GM12878 (cell line): ENCODE results near the gene SF3B5. TPM values are rescaled to one million over a fixed set of nuclear protein-coding genes. Genes with fewer than 3 reads are reported as not detected.

Experiments used
- ATAC-seq: fragments of 200-7000 bp; cut with Tn5 transposase; 3 replicates; pipeline ENCODE4 v1.9.1; 2020; ENCODE audit warnings: mild to moderate bottlenecking, moderate library complexity
- BruUV-seq: library from RNA; stranded (reverse); fragments of 400-500 nt; replicated peaks from 2 replicates; lab custom pipeline; 2021; lab: Mats Ljungman, UMichigan
- CTCF ChIA-PET: fragments of 300-600 bp; sonication (Branson Sonifier 250); formaldehyde crosslinking; extraction: SDS; loops from one replicate; lab custom pipeline; 2021; ENCODE audit warnings: inconsistent platforms; lab: Yijun Ruan, JAX
- POLR2A ChIA-PET: fragments of 350-600 bp; formaldehyde crosslinking; extraction: SDS; loops from one replicate; lab custom pipeline; 2021; ENCODE audit warnings: inconsistent platforms; lab: Charles Lee
- RAD21 ChIA-PET: fragments of 300-600 bp; sonication (Branson Sonifier 250); formaldehyde crosslinking; loops from one replicate; lab custom pipeline; 2023; ENCODE audit warnings: antibody characterized with exemption; ENCODE audit not compliant: unreplicated experiment; lab: Charles Lee
- SMC1A ChIA-PET: fragments of 300-600 bp; sonication (Branson Sonifier 250); formaldehyde crosslinking; loops from one replicate; lab custom pipeline; 2023; ENCODE audit not compliant: unreplicated experiment, uncharacterized antibody; lab: Charles Lee
- DNase-seq: peaks from one replicate; pipeline ENCODE4 v3.0.0-alpha.2; 2011; ENCODE audit warnings: low read depth, low spot score
- FAIRE-seq: peaks from 3 replicates; lab custom pipeline; 2011; peaks lifted over from hg19 to GRCh38; lab: Jason Lieb, UNC
- H2AFZ ChIP-seq: 2 replicates; pipeline ENCODE4 v1.6.0; 2011; ENCODE audit warnings: low read depth, low read length, control low read depth; ENCODE audit not compliant: control insufficient read depth
- H3K27ac ChIP-seq: 2 replicates; pipeline ENCODE4 v1.5.1; 2011; ENCODE audit warnings: control low read depth; ENCODE audit not compliant: control insufficient read depth, insufficient read depth
- H3K27me3 ChIP-seq, 2 experiments: replicated peaks in 1 of 2; 2 replicates each; pipeline versions ENCODE4 v1.6.0 to v1.6.1; 2011; ENCODE audit warnings: low read length in 1 of 2; ENCODE audit not compliant: control insufficient read depth in 2 of 2, insufficient read depth in 2 of 2
- H3K36me3 ChIP-seq, 2 experiments: 2 replicates each; pipeline ENCODE4 v1.5.1; 2011; ENCODE audit warnings: low read length in 1 of 2; ENCODE audit not compliant: control insufficient read depth in 2 of 2, insufficient read depth in 2 of 2
- H3K4me1 ChIP-seq: 2 replicates; pipeline ENCODE4 v1.6.1; 2011; ENCODE audit warnings: mild to moderate bottlenecking, low read length, moderate library complexity, mixed read lengths; ENCODE audit not compliant: control insufficient read depth, insufficient read depth
- H3K4me2 ChIP-seq: 2 replicates; pipeline ENCODE4 v1.6.0; 2011; ENCODE audit warnings: control low read depth; ENCODE audit not compliant: control insufficient read depth, insufficient read depth
- H3K4me3 ChIP-seq: fragments of 200-600 bp; sonication (generic); 2 replicates; pipeline ENCODE4 v1.5.1; 2016
- H3K79me2 ChIP-seq: 2 replicates; pipeline ENCODE4 v1.6.0; 2011; ENCODE audit warnings: low read length; ENCODE audit not compliant: control insufficient read depth, insufficient read depth
- H3K9ac ChIP-seq: 2 replicates; pipeline ENCODE4 v1.8.0; 2011; ENCODE audit warnings: low read length, control low read depth, mixed read lengths; ENCODE audit not compliant: control insufficient read depth, insufficient read depth
- H3K9me3 ChIP-seq: replicated peaks from 3 replicates; pipeline ENCODE4 v1.5.1; 2011; ENCODE audit warnings: mild to moderate bottlenecking, low read length; ENCODE audit not compliant: control insufficient read depth, insufficient read depth
- H4K20me1 ChIP-seq: 2 replicates; pipeline ENCODE4 v1.6.0; 2011; ENCODE audit not compliant: control insufficient read depth, insufficient read depth
- DPF2 ChIP-seq: fragments of 450-650 bp; IDR thresholded peaks from 2 replicates; pipeline ENCODE4 v1.6.1; 2017; ENCODE audit warnings: mild to moderate bottlenecking
- GATAD2B ChIP-seq: fragments of 450-650 bp; conservative IDR thresholded peaks from 2 replicates; pipeline ENCODE4 v1.6.1; 2017; ENCODE audit warnings: low read depth, mild to moderate bottlenecking, moderate library complexity
- KDM1A ChIP-seq: fragments of 200-600 bp; sonication (generic); IDR thresholded peaks from 2 replicates; pipeline ENCODE4 v1.6.1; 2016; ENCODE audit warnings: borderline replicate concordance
- MEF2A ChIP-seq: IDR thresholded peaks from 2 replicates; pipeline ENCODE4 v1.6.1; 2011; ENCODE audit warnings: low read depth, mild to moderate bottlenecking, low read length, moderate library complexity; ENCODE audit not compliant: insufficient read depth
- NFIC ChIP-seq: IDR thresholded peaks from 2 replicates; pipeline ENCODE4 v1.6.1; 2012; ENCODE audit warnings: low read depth, mild to moderate bottlenecking, inconsistent platforms, low read length, moderate library complexity
- RELA ChIP-seq: fragments of 450-650 bp; IDR thresholded peaks from 2 replicates; pipeline ENCODE4 v1.8.0; 2014; ENCODE audit warnings: borderline replicate concordance; ENCODE audit not compliant: partially characterized antibody
- SIN3A ChIP-seq: IDR thresholded peaks from 2 replicates; pipeline ENCODE4 v1.6.1; 2012; ENCODE audit warnings: low read depth, low read length, improper control_type of control experiment
- TBL1XR1 ChIP-seq: IDR thresholded peaks from 2 replicates; pipeline ENCODE4 v1.6.1; 2012; ENCODE audit warnings: low read depth, low read length, improper control_type of control experiment
- YBX1 ChIP-seq: fragments of 450-650 bp; IDR thresholded peaks from 2 replicates; pipeline ENCODE4 v1.6.1; 2016; ENCODE audit warnings: antibody characterized with exemption
- ZZZ3 ChIP-seq: IDR thresholded peaks from 2 replicates; pipeline ENCODE4 v1.6.1; 2011; ENCODE audit warnings: low read depth; ENCODE audit not compliant: control insufficient read depth, insufficient read length
- in situ Hi-C: fragments of 300-500 bp; cut with MboI; formaldehyde crosslinking; loops from 9 replicates; pipeline ENCODE4 v1.14.3; 2018; ENCODE audit warnings: mixed read lengths
- intact Hi-C: fragments of 100-400 bp; cut with micrococcal nuclease; formaldehyde crosslinking; loops from one replicate; pipeline ENCODE4 v1.14.2; 2022; ENCODE audit not compliant: unreplicated experiment
- polyA plus RNA-seq, 11 experiments: library from polyadenylated mRNA; depleted of rRNA in 4 of 11; unstranded in 6 of 11; stranded (reverse) in 5 of 11; fragments of >200 nt; fragmentation: Nextera tagmentation in 4 of 11; fragmentation: Illumina TruSeq in 1 of 11; extraction: Ambion mirVana in 4 of 11; extraction: Trizol in 1 of 11; gene quantifications; 1 replicate in 1 of 11; 2 replicates in 10 of 11; pipeline versions ENCODE4 v1.2.1 to v1.2.3, GENCODE V29; 2011 to 2016; ENCODE audit warnings: inconsistent platforms in 2 of 11, missing spikeins in 2 of 11, low read depth in 1 of 11
- total RNA-seq, 4 experiments: library from RNA; depleted of rRNA in 3 of 4; stranded (reverse); fragments of >200 nt in 3 of 4; fragmentation: Illumina TruSeq in 1 of 4; extraction: Trizol in 1 of 4; gene quantifications; 2 replicates each; pipeline versions ENCODE4 v1.2.1 to v1.2.3, GENCODE V29; 2013 to 2021
- TF ChIP-seq, protein P1 (sequence below): fragments of 450-650 bp; formaldehyde crosslinking; IDR thresholded peaks from 2 replicates; pipeline ENCODE4 v1.5.0; 2022; ENCODE audit warnings: mild to moderate bottlenecking, missing genetic modification characterization
- TF ChIP-seq, protein P2 (sequence below): fragments of 450-650 bp; IDR thresholded peaks from 2 replicates; pipeline ENCODE4 v1.6.1; 2017; ENCODE audit warnings: mild to moderate bottlenecking, low read depth, inconsistent platforms; ENCODE audit not compliant: poor library complexity, severe bottlenecking
- TF ChIP-seq, protein P3 (sequence below): IDR thresholded peaks from 2 replicates; pipeline ENCODE4 v1.6.1; 2012; ENCODE audit warnings: low read depth, low read length, improper control_type of control experiment

Gene SF3B5
- total and polyA plus RNA-seq, 10 of the 15 experiments (the other 5 are each of a cell fraction or from before 2014, with no cell fraction given): 220 to 864 (median 341) TPM

DNA sequence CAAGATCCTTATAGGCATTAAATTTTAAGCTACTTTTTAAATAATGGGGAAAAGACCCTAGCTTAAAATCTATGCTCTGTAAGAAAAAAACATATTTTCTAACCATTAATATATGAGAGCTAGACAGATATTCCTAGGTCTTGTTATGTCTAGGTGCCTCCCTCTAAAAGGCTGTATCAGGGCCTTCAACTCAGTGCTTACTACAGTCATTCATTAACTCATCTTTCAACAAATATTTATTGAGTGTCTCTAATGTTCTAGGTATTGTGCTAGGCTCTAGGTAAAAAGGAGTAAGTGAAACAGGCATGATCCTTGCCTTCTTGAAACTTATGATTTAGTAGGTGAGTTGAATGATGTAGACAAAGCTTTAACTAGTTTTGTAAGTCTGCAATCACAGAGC lies 48.5 kb upstream of the SF3B5 start:
- TF ChIP-seq, protein P1, sequence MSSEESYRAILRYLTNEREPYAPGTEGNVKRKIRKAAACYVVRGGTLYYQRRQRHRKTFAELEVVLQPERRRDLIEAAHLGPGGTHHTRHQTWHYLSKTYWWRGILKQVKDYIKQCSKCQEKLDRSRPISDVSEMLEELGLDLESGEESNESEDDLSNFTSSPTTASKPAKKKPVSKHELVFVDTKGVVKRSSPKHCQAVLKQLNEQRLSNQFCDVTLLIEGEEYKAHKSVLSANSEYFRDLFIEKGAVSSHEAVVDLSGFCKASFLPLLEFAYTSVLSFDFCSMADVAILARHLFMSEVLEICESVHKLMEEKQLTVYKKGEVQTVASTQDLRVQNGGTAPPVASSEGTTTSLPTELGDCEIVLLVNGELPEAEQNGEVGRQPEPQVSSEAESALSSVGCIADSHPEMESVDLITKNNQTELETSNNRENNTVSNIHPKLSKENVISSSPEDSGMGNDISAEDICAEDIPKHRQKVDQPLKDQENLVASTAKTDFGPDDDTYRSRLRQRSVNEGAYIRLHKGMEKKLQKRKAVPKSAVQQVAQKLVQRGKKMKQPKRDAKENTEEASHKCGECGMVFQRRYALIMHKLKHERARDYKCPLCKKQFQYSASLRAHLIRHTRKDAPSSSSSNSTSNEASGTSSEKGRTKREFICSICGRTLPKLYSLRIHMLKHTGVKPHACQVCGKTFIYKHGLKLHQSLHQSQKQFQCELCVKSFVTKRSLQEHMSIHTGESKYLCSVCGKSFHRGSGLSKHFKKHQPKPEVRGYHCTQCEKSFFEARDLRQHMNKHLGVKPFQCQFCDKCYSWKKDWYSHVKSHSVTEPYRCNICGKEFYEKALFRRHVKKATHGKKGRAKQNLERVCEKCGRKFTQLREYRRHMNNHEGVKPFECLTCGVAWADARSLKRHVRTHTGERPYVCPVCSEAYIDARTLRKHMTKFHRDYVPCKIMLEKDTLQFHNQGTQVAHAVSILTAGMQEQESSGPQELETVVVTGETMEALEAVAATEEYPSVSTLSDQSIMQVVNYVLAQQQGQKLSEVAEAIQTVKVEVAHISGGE (CRISPR knock-in tag): no peak
- TF ChIP-seq SIN3A: no peak
- no peak for TF ChIP-seq YBX1
- no peak for TF ChIP-seq GATAD2B
- no peak for TF ChIP-seq RELA
- TF ChIP-seq MEF2A: no peak
- no peak for TF ChIP-seq ZZZ3
- TF ChIP-seq, protein P2, sequence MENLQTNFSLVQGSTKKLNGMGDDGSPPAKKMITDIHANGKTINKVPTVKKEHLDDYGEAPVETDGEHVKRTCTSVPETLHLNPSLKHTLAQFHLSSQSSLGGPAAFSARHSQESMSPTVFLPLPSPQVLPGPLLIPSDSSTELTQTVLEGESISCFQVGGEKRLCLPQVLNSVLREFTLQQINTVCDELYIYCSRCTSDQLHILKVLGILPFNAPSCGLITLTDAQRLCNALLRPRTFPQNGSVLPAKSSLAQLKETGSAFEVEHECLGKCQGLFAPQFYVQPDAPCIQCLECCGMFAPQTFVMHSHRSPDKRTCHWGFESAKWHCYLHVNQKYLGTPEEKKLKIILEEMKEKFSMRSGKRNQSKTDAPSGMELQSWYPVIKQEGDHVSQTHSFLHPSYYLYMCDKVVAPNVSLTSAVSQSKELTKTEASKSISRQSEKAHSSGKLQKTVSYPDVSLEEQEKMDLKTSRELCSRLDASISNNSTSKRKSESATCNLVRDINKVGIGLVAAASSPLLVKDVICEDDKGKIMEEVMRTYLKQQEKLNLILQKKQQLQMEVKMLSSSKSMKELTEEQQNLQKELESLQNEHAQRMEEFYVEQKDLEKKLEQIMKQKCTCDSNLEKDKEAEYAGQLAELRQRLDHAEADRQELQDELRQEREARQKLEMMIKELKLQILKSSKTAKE: no peak
- TF ChIP-seq, protein P3, sequence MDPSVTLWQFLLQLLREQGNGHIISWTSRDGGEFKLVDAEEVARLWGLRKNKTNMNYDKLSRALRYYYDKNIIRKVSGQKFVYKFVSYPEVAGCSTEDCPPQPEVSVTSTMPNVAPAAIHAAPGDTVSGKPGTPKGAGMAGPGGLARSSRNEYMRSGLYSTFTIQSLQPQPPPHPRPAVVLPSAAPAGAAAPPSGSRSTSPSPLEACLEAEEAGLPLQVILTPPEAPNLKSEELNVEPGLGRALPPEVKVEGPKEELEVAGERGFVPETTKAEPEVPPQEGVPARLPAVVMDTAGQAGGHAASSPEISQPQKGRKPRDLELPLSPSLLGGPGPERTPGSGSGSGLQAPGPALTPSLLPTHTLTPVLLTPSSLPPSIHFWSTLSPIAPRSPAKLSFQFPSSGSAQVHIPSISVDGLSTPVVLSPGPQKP: no peak
- TF ChIP-seq DPF2: no peak
- TF ChIP-seq NFIC: no peak
- TF ChIP-seq TBL1XR1: no peak
- TF ChIP-seq KDM1A: no peak
- H3K36me3 ChIP-seq: no peaks in the 10 kb centered on the region
- in situ Hi-C loops (no loop called here), intact Hi-C loops (no loop called here)
- no peak overlapping the region for H3K27ac ChIP-seq
- H3K27me3 ChIP-seq: no peaks in the 10 kb centered on the region
- ChIA-PET POLR2A (interaction anchor here (0.8 to 1.1 kb wide), 3 partner anchors 10 to 74 kb away, joined by 3 read pairs; no protein-coding TSS in a partner anchor), SMC1A (interaction anchor here (0.6 to 5.3 kb wide), 17 partner anchors 10 to 73 kb away, joined by 3 to 21 read pairs (median 5); no protein-coding TSS in a partner anchor), RAD21 (interaction anchor here (0.7 to 4.3 kb wide), 5 partner anchors 16 to 202 kb away, joined by 3 to 21 read pairs (median 6); no protein-coding TSS in a partner anchor), CTCF (interaction anchor here (0.8 to 2.1 kb wide), 10 partner anchors 10 to 202 kb away, joined by 3 to 7 read pairs (median 4); no protein-coding TSS in a partner anchor)
- DNase-seq (no peak), FAIRE-seq (no peak), ATAC-seq (no peak)
- H3K79me2 ChIP-seq: no peaks in the 10 kb centered on the region
- H3K4me1 ChIP-seq: peaks cover 18% of the 10 kb centered on the region
- no peak overlapping the region; the same call in 1 of the 2 replicates for H2AFZ ChIP-seq
- no TSS peak for BruUV-seq
- H3K4me3 ChIP-seq: no peak overlapping the region
- no peak overlapping the region for H3K9ac ChIP-seq
- H3K4me2 ChIP-seq: no peak overlapping the region
- H3K9me3 ChIP-seq: no peaks in the 10 kb centered on the region
- H4K20me1 ChIP-seq: no peaks in the 10 kb centered on the region
